Mesendoderm (in vitro differentiated cells): ENCODE measurements around the gene CITED1.
"Not testable (repeated sequence)": the region's sequence is repeated elsewhere in the genome, so short reads cannot be mapped to it uniquely, and the experiment has no call there.

Experiments
- DNase-seq: peaks from one replicate; pipeline ENCODE4 v3.0.0; 2013
- H2AK5ac ChIP-seq: 2 replicates; pipeline ENCODE4 v1.6.1; 2013; ENCODE audit warnings: low read length, inconsistent platforms
- H2BK120ac ChIP-seq: 2 replicates; pipeline ENCODE4 v1.6.1; 2013; ENCODE audit warnings: low read depth, mild to moderate bottlenecking, low read length, moderate library complexity, mixed read lengths
- H2BK15ac ChIP-seq: replicated peaks from 2 replicates; pipeline ENCODE4 v1.6.1; 2013; ENCODE audit warnings: low read depth, mild to moderate bottlenecking, moderate library complexity
- H2BK5ac ChIP-seq: 2 replicates; pipeline ENCODE4 v1.6.1; 2013; ENCODE audit warnings: low read length, inconsistent platforms
- H3K18ac ChIP-seq: 2 replicates; pipeline ENCODE4 v1.6.1; 2013; ENCODE audit warnings: mild to moderate bottlenecking, low read length, mixed read lengths
- H3K23ac ChIP-seq: one replicate; pipeline ENCODE4 v1.6.1; 2013; ENCODE audit warnings: low read length
- H3K27ac ChIP-seq: 2 replicates; pipeline ENCODE4 v1.5.1; 2013; ENCODE audit warnings: low read depth, mild to moderate bottlenecking, inconsistent platforms, low read length, moderate library complexity
- H3K27me3 ChIP-seq: 2 replicates; pipeline ENCODE4 v1.6.1; 2013; ENCODE audit warnings: low read length, control low read depth, mild to moderate bottlenecking, inconsistent platforms; ENCODE audit not compliant: insufficient read depth, poor library complexity
- H3K36me3 ChIP-seq: 2 replicates; pipeline ENCODE4 v1.6.1; 2013; ENCODE audit warnings: low read length, inconsistent platforms; ENCODE audit not compliant: control insufficient read depth, insufficient read depth
- H3K4ac ChIP-seq: one replicate; pipeline ENCODE4 v1.6.1; 2013; ENCODE audit warnings: low read depth, mild to moderate bottlenecking, low read length, moderate library complexity
- H3K4me1 ChIP-seq: 2 replicates; pipeline ENCODE4 v1.6.1; 2013; ENCODE audit warnings: low read depth, low read length, inconsistent platforms; ENCODE audit not compliant: control insufficient read depth
- H3K4me2 ChIP-seq: 2 replicates; pipeline ENCODE4 v1.6.1; 2013; ENCODE audit warnings: low read length
- H3K4me3 ChIP-seq: 2 replicates; pipeline ENCODE4 v1.5.1; 2013; ENCODE audit warnings: mild to moderate bottlenecking, low read length
- H3K56ac ChIP-seq: one replicate; pipeline ENCODE4 v1.6.1; 2013; ENCODE audit warnings: low read length
- H3K79me1 ChIP-seq: 2 replicates; pipeline ENCODE4 v1.6.1; 2013; ENCODE audit warnings: low read length, inconsistent platforms
- H3K79me2 ChIP-seq: 2 replicates; pipeline ENCODE4 v1.6.1; 2013; ENCODE audit warnings: mild to moderate bottlenecking, low read length; ENCODE audit not compliant: control insufficient read depth, insufficient read depth
- H3K9ac ChIP-seq: 2 replicates; pipeline ENCODE4 v1.6.1; 2013; ENCODE audit warnings: low read length, inconsistent platforms
- H4K5ac ChIP-seq: one replicate; pipeline ENCODE4 v1.6.1; 2013; ENCODE audit warnings: low read length
- H4K8ac ChIP-seq: one replicate; pipeline ENCODE4 v1.6.1; 2013; ENCODE audit warnings: low read depth, mild to moderate bottlenecking, control low read depth, low read length, moderate library complexity
- WGBS: extraction: QIAGEN DNeasy Blood & Tissue Kit; methylation state at CpG from one replicate; pipeline ENCODE4 v1.1.7; 2013; ENCODE audit warnings: low lambda C conversion rate, missing lambda C conversion rate; ENCODE audit not compliant: insufficient coverage; ENCODE audit errors: extremely low coverage; 5-methylcytosine and 5-hydroxymethylcytosine counted together

The CITED1 gene

GRCh38 chrX:72326605-72327300, 21.0 kb upstream of the CITED1 start:
- no peak for DNase-seq
- Histone ChIP-seq H3K27me3 (no peaks in the 10 kb centered on the region), H3K18ac (no peak overlapping the region), H3K27ac (no peak overlapping the region), H4K5ac (no peak overlapping the region), H4K8ac (no peak overlapping the region), H2BK120ac (no peak overlapping the region), H3K23ac (no peak overlapping the region), H3K79me2 (no peaks in the 10 kb centered on the region), H3K36me3 (no peaks in the 10 kb centered on the region), H3K79me1 (no peaks in the 10 kb centered on the region), H3K56ac (no peak overlapping the region), H2BK15ac (no peak overlapping the region), H2BK5ac (no peak overlapping the region), H3K4ac (no peak overlapping the region), H3K4me3 (no peak overlapping the region), H3K4me1 (no peaks in the 10 kb centered on the region), H3K9ac (no peak overlapping the region), H3K4me2 (no peak overlapping the region), H2AK5ac (no peak overlapping the region)
- WGBS: no CpG with 5 or more reads among the region's 8 CpGs

- H2BK15ac ChIP-seq, H3K4me2 ChIP-seq, H3K27ac ChIP-seq, H4K8ac ChIP-seq, H2BK120ac ChIP-seq, H3K18ac ChIP-seq, H3K79me1 ChIP-seq, DNase-seq, H3K23ac ChIP-seq, H3K4me1 ChIP-seq, H3K4me3 ChIP-seq, H3K36me3 ChIP-seq, H2BK5ac ChIP-seq, H3K27me3 ChIP-seq, H3K56ac ChIP-seq, H2AK5ac ChIP-seq, H4K5ac ChIP-seq, H3K9ac ChIP-seq, H3K4ac ChIP-seq, H3K79me2 ChIP-seq: not testable (repeated sequence)
- WGBS: no CpG with 5 or more reads among the region's 8 CpGs
Measured at GRCh38 chrX:72319651-72320050, 13.9 kb upstream of the CITED1 start.

- Histone ChIP-seq H3K79me1 (no peaks in the 10 kb centered on the region), H3K79me2 (no peaks in the 10 kb centered on the region), H3K36me3 (no peaks in the 10 kb centered on the region), H3K23ac (no peak overlapping the region), H3K9ac (no peak overlapping the region), H3K4me1 (no peaks in the 10 kb centered on the region), H3K4ac (no peak overlapping the region), H2AK5ac (no peak overlapping the region), H3K4me3 (no peak overlapping the region), H2BK15ac (no peak overlapping the region), H3K56ac (no peak overlapping the region), H4K5ac (no peak overlapping the region), H2BK5ac (no peak overlapping the region), H3K4me2 (no peak overlapping the region), H3K27ac (no peak overlapping the region), H3K27me3 (no peaks in the 10 kb centered on the region), H3K18ac (no peak overlapping the region), H2BK120ac (no peak overlapping the region), H4K8ac (no peak overlapping the region)
- DNase-seq: no peak
- WGBS: no CpG with 5 or more reads among the region's 4 CpGs
Measured at GRCh38 chrX:72317139-72317538, 11.4 kb upstream of the CITED1 start.

GRCh38 chrX:72316408-72317110, 10.8 kb upstream of the CITED1 start:
- no peak overlapping the region for H3K27ac ChIP-seq
- DNase-seq: no peak
- H2BK5ac ChIP-seq: no peak overlapping the region
- H3K9ac ChIP-seq: no peak overlapping the region
- no peak overlapping the region for H3K23ac ChIP-seq
- H3K4me1 ChIP-seq: no peaks in the 10 kb centered on the region
- no peaks in the 10 kb centered on the region for H3K36me3 ChIP-seq
- H2BK15ac ChIP-seq: no peak overlapping the region
- H3K27me3 ChIP-seq: no peaks in the 10 kb centered on the region
- no peaks in the 10 kb centered on the region for H3K79me2 ChIP-seq
- no peak overlapping the region for H3K4ac ChIP-seq
- H2AK5ac ChIP-seq: no peak overlapping the region
- no peak overlapping the region for H2BK120ac ChIP-seq
- WGBS: no CpG with 5 or more reads among the region's 12 CpGs
- no peaks in the 10 kb centered on the region for H3K79me1 ChIP-seq
- H3K18ac ChIP-seq: no peak overlapping the region
- no peak overlapping the region for H4K5ac ChIP-seq
- H3K4me3 ChIP-seq: no peak overlapping the region
- no peak overlapping the region for H3K4me2 ChIP-seq
- H4K8ac ChIP-seq: no peak overlapping the region
- no peak overlapping the region for H3K56ac ChIP-seq

DNA sequence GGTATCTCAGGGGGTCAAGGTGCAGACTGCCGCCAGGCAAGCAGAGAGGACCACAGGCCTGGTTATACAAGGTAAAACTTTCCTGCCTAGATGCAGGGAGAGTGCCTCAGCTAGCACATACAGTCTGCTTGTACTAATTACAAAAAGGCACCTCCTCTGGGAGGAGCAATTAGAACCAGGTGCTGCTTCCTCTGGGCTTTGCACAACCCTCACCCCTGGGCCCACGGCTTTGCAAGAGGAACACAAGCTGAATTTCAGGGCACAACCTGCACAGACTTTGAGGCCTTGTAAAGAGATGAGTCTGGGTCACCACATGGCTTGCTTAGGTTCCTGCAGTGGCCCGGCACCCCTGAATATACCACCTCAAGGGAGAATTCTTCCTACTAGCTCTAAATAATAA, 9.2 kb upstream of the CITED1 start:
- Histone ChIP-seq H3K27me3 (no peaks in the 10 kb centered on the region), H3K79me2 (no peaks in the 10 kb centered on the region), H3K23ac (no peak overlapping the region), H4K5ac (no peak overlapping the region), H3K4me2 (no peak overlapping the region), H3K56ac (no peak overlapping the region), H3K9ac (no peak overlapping the region), H2BK5ac (no peak overlapping the region), H3K4me1 (no peaks in the 10 kb centered on the region), H3K79me1 (no peaks in the 10 kb centered on the region), H3K18ac (no peak overlapping the region), H3K27ac (no peak overlapping the region), H2BK15ac (no peak overlapping the region), H3K4me3 (no peak overlapping the region), H3K4ac (no peak overlapping the region), H4K8ac (no peak overlapping the region), H2AK5ac (no peak overlapping the region), H3K36me3 (no peaks in the 10 kb centered on the region), H2BK120ac (no peak overlapping the region)
- no peak for DNase-seq
- WGBS: no CpG with 5 or more reads among the region's 3 CpGs
